Measurements from ENCODE around the gene TCOF1.

- TF ChIP-seq REST (IDR thresholded peaks at IDR 0.05; ENCODE audit: low read depth): no peak
- TF ChIP-seq FOXM1 (IDR thresholded peaks at IDR 0.05; ENCODE audit: borderline replicate concordance, low read depth): no peak
- no peak for TF ChIP-seq USF1 (IDR thresholded peaks at IDR 0.05)
- no peak for TF ChIP-seq EP300 (IDR thresholded peaks at IDR 0.05; ENCODE audit: borderline replicate concordance)
- no peak for TF ChIP-seq NFIC (IDR thresholded peaks at IDR 0.05)
- no peak for TF ChIP-seq TCF12 (IDR thresholded peaks at IDR 0.05; ENCODE audit: low read depth)
Observed at GRCh38 chr5:150338546-150338945, 19.0 kb upstream of the TCOF1 start.
